Keratinocyte (primary cell): ENCODE results near the gene ACTN1. TPM values are rescaled to one million over a fixed set of nuclear protein-coding genes. Genes with fewer than 3 reads are reported as not detected.

Source experiments
- DNase-seq: peaks from one replicate; pipeline ENCODE4 v3.0.0-alpha.2; 2011; ENCODE audit warnings: low read depth, missing footprints, low spot score
- FAIRE-seq: peaks from 2 replicates; lab custom pipeline; 2011; peaks lifted over from hg19 to GRCh38; lab: Jason Lieb, UNC
- H2AFZ ChIP-seq: 2 replicates; pipeline ENCODE4 v1.6.0; 2012; ENCODE audit warnings: low read length, control low read depth, inconsistent platforms; ENCODE audit not compliant: control insufficient read depth
- H3K27ac ChIP-seq: 2 replicates; pipeline ENCODE4 v1.5.1; 2011; ENCODE audit warnings: low read length; ENCODE audit not compliant: control insufficient read depth, insufficient read depth
- H3K27me3 ChIP-seq: 3 replicates; pipeline ENCODE4 v1.6.0; 2011; ENCODE audit warnings: low read length; ENCODE audit not compliant: control insufficient read depth, insufficient read depth; ENCODE audit errors: extremely low read depth
- H3K36me3 ChIP-seq, 2 experiments: 2 replicates in 1 of 2; 3 replicates in 1 of 2; pipeline ENCODE4 v1.5.1; 2011; ENCODE audit warnings: low read length in 2 of 2, mild to moderate bottlenecking in 1 of 2; ENCODE audit not compliant: control insufficient read depth in 2 of 2, insufficient read depth in 2 of 2; ENCODE audit errors: extremely low read depth in 1 of 2
- H3K4me1 ChIP-seq: 3 replicates; pipeline ENCODE4 v1.5.1; 2011; ENCODE audit warnings: low read length; ENCODE audit not compliant: control insufficient read depth, insufficient read depth; ENCODE audit errors: extremely low read depth
- H3K4me2 ChIP-seq: 3 replicates; pipeline ENCODE4 v1.6.0; 2011; ENCODE audit warnings: low read depth, low read length; ENCODE audit not compliant: control insufficient read depth, insufficient read depth; ENCODE audit errors: extremely low read depth
- H3K4me3 ChIP-seq, 3 experiments: fragments of 200-600 bp in 1 of 3; sonication (generic) in 1 of 3; 2 replicates in 2 of 3; 3 replicates in 1 of 3; pipeline ENCODE4 v1.5.1; 2011 to 2016; ENCODE audit warnings: low read length in 3 of 3, mild to moderate bottlenecking in 3 of 3, control low read depth in 2 of 3, inconsistent platforms in 1 of 3, low read depth in 1 of 3, mixed read lengths in 1 of 3, mixed run types in 1 of 3, moderate library complexity in 1 of 3; ENCODE audit not compliant: control insufficient read depth in 2 of 3, insufficient read depth in 2 of 3; ENCODE audit errors: extremely low read depth in 1 of 3
- H3K79me2 ChIP-seq: 2 replicates; pipeline ENCODE4 v1.6.0; 2012; ENCODE audit warnings: low read length; ENCODE audit not compliant: control insufficient read depth, insufficient read depth
- H3K9ac ChIP-seq: 3 replicates; pipeline ENCODE4 v1.6.0; 2011; ENCODE audit warnings: low read length; ENCODE audit not compliant: control insufficient read depth, insufficient read depth; ENCODE audit errors: extremely low read depth
- H3K9me1 ChIP-seq: 3 replicates; pipeline ENCODE4 v1.6.0; 2011; ENCODE audit warnings: low read length; ENCODE audit not compliant: control insufficient read depth, insufficient read depth; ENCODE audit errors: extremely low read depth
- H3K9me3 ChIP-seq: 2 replicates; pipeline ENCODE4 v1.5.1; 2012; ENCODE audit warnings: low read depth, low read length; ENCODE audit not compliant: control insufficient read depth
- H4K20me1 ChIP-seq: 3 replicates; pipeline ENCODE4 v1.6.0; 2011; ENCODE audit warnings: low read length; ENCODE audit not compliant: control insufficient read depth, insufficient read depth; ENCODE audit errors: extremely low read depth
- CTCF ChIP-seq, 3 experiments: IDR thresholded peaks in 1 of 3; conservative IDR thresholded peaks in 1 of 3; optimal IDR thresholded peaks in 1 of 3; 2 replicates in 2 of 3; 3 replicates in 1 of 3; pipeline versions ENCODE3 to v1.5.1; 2011; ENCODE audit warnings: low read length in 3 of 3, mild to moderate bottlenecking in 3 of 3, moderate library complexity in 2 of 3, control low read depth in 1 of 3, inconsistent platforms in 1 of 3; ENCODE audit not compliant: insufficient read depth in 2 of 3; ENCODE audit errors: extremely low read depth in 1 of 3
- EZH2 ChIP-seq: IDR thresholded peaks from one replicate; pipeline ENCODE4 v1.6.1; 2012; ENCODE audit warnings: inconsistent platforms, mild to moderate bottlenecking, low read length, moderate library complexity
- dilution Hi-C: fragments of 300-500 bp; cut with MboI; formaldehyde crosslinking; loops from one replicate; pipeline ENCODE4 v1.7.0; 2020; ENCODE audit warnings: low sequenced_read_pairs; ENCODE audit not compliant: extremely low pct_ligation_motif_present
- polyA plus RNA-seq, 5 experiments: library from polyadenylated mRNA; depleted of rRNA in 3 of 5; stranded (reverse) in 3 of 5; stranded (forward) in 1 of 5; unstranded in 1 of 5; fragments of >200 nt; gene quantifications; 1 replicate in 1 of 5; 2 replicates in 3 of 5; 3 replicates in 1 of 5; pipeline versions ENCODE4 v1.2.1 to v1.2.3, GENCODE V29; 2011 to 2012; ENCODE audit warnings: missing spikeins in 2 of 5, low read depth in 1 of 5, low replicate concordance in 1 of 5

Gene ACTN1
- polyA plus RNA-seq, 1 donor (not counting 4 experiments of a cell fraction or from before 2014, with no cell fraction given) = 558 TPM

GRCh38 chr14:68955164-68955850 lies 23.8 kb downstream of the ACTN1 start:
- Histone ChIP-seq H3K4me1 (peaks cover 98% of the 10 kb centered on the region), H3K27ac (peak overlapping the region; percentile 34), H4K20me1 (peaks cover 58% of the 10 kb centered on the region), H3K79me2 (peaks cover 88% of the 10 kb centered on the region), H3K4me2 (peak overlapping the region; percentile 45), H3K36me3 (peaks cover 27 to 50% of the 10 kb centered on the region in 2 experiments), H2AFZ (no peak overlapping the region), H3K9me3 (no peaks in the 10 kb centered on the region), H3K4me3 (no peak overlapping the region), H3K27me3 (no peaks in the 10 kb centered on the region), H3K9ac (peak overlapping the region; percentile 26), H3K9me1 (peaks cover 18% of the 10 kb centered on the region)
- no peak for TF ChIP-seq CTCF (optimal IDR thresholded peaks at IDR 0.05 in 1 of 3, IDR thresholded peaks at IDR 0.05 in 1 of 3, conservative IDR thresholded peaks at IDR 0.05 in 1 of 3; ENCODE audit: extremely low read depth in 1 of 3, insufficient read depth in 2 of 3, low read length in 3 of 3)
- no peak for TF ChIP-seq EZH2
- dilution Hi-C loops = no loop called here
- FAIRE-seq (no peak), DNase-seq (no peak)

GRCh38 chr14:68953196-68953555 lies 25.9 kb downstream of the ACTN1 start:
- FAIRE-seq = peak; percentile 13
- Histone ChIP-seq H3K79me2 (peaks cover 88% of the 10 kb centered on the region), H3K9me3 (no peaks in the 10 kb centered on the region), H3K27me3 (no peaks in the 10 kb centered on the region), H3K4me3 (peak overlapping the region in 2 of 3 experiments; percentile 31 to 43), H3K4me1 (peaks cover 98% of the 10 kb centered on the region), H3K36me3 (peaks cover 27 to 58% of the 10 kb centered on the region in 2 experiments), H2AFZ (no peak overlapping the region), H3K4me2 (peak overlapping the region; percentile 80), H3K9me1 (peaks cover 15% of the 10 kb centered on the region), H3K9ac (peak overlapping the region; percentile 60), H4K20me1 (peaks cover 44% of the 10 kb centered on the region), H3K27ac (peak overlapping the region; percentile 73)
- dilution Hi-C loops = no loop called here
- DNase-seq = no peak
- TF ChIP-seq EZH2 (no peak), CTCF (optimal IDR thresholded peaks at IDR 0.05 in 1 of 3, IDR thresholded peaks at IDR 0.05 in 1 of 3, conservative IDR thresholded peaks at IDR 0.05 in 1 of 3; ENCODE audit: extremely low read depth in 1 of 3, insufficient read depth in 2 of 3, low read length in 3 of 3) (no peak)
